Measurements from ENCODE around the gene KLK2. TPM values are rescaled to one million over a fixed set of nuclear protein-coding genes. Genes with fewer than 3 reads are reported as not detected.

The KLK2 gene
- polyA plus RNA-seq, 1 donor (not counting 4 experiments of a cell fraction or from before 2014, with no cell fraction given): 0.07 TPM

DNA sequence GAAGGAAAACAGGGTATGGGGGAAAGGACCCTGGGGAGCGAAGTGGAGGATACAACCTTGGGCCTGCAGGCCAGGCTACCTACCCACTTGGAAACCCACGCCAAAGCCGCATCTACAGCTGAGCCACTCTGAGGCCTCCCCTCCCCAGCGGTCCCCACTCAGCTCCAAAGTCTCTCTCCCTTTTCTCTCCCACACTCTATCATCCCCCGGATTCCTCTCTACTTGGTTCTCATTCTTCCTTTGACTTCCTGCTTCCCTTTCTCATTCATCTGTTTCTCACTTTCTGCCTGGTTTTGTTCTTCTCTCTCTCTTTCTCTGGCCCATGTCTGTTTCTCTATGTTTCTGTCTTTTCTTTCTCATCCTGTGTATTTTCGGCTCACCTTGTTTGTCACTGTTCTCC lies 15.9 kb upstream of the KLK2 start:
- Histone ChIP-seq H4K20me1 (ENCODE audit: control insufficient read depth, extremely low read depth, insufficient read depth, low read length) (no peaks in the 10 kb centered on the region), H3K4me2 (ENCODE audit: control insufficient read depth, extremely low read depth, insufficient read depth, low read depth, low read length) (no peak overlapping the region), H3K4me3 (ENCODE audit: control insufficient read depth in 2 of 3, extremely low read depth in 1 of 3, insufficient read depth in 2 of 3, low read depth in 1 of 3, low read length in 3 of 3) (no peak overlapping the region), H3K79me2 (ENCODE audit: control insufficient read depth, insufficient read depth, low read length) (no peaks in the 10 kb centered on the region), H3K9me1 (ENCODE audit: control insufficient read depth, extremely low read depth, insufficient read depth, low read length) (no peaks in the 10 kb centered on the region), H3K9ac (ENCODE audit: control insufficient read depth, extremely low read depth, insufficient read depth, low read length) (no peak overlapping the region), H3K4me1 (ENCODE audit: control insufficient read depth, extremely low read depth, insufficient read depth, low read length) (no peaks in the 10 kb centered on the region), H2AFZ (ENCODE audit: control insufficient read depth, low read length) (no peak overlapping the region), H3K27ac (ENCODE audit: control insufficient read depth, insufficient read depth, low read length) (no peak overlapping the region), H3K36me3 (ENCODE audit: control insufficient read depth in 2 of 2, extremely low read depth in 1 of 2, insufficient read depth in 2 of 2, low read length in 2 of 2) (no peaks in the 10 kb centered on the region), H3K27me3 (ENCODE audit: control insufficient read depth, extremely low read depth, insufficient read depth, low read length) (peaks cover 20% of the 10 kb centered on the region), H3K9me3 (ENCODE audit: control insufficient read depth, low read depth, low read length) (peaks cover 2% of the 10 kb centered on the region)
- DNase-seq (ENCODE audit: low read depth, low spot score) (no peak), FAIRE-seq (no peak)
- dilution Hi-C loops (cut with MboI; ENCODE audit: extremely low pct_ligation_motif_present, low sequenced_read_pairs): no loop called here
- TF ChIP-seq EZH2 (IDR thresholded peaks at IDR 0.05; ENCODE audit: low read length): no peak
- TF ChIP-seq, protein P1, sequence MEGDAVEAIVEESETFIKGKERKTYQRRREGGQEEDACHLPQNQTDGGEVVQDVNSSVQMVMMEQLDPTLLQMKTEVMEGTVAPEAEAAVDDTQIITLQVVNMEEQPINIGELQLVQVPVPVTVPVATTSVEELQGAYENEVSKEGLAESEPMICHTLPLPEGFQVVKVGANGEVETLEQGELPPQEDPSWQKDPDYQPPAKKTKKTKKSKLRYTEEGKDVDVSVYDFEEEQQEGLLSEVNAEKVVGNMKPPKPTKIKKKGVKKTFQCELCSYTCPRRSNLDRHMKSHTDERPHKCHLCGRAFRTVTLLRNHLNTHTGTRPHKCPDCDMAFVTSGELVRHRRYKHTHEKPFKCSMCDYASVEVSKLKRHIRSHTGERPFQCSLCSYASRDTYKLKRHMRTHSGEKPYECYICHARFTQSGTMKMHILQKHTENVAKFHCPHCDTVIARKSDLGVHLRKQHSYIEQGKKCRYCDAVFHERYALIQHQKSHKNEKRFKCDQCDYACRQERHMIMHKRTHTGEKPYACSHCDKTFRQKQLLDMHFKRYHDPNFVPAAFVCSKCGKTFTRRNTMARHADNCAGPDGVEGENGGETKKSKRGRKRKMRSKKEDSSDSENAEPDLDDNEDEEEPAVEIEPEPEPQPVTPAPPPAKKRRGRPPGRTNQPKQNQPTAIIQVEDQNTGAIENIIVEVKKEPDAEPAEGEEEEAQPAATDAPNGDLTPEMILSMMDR (optimal IDR thresholded peaks at IDR 0.05 in 1 of 3, IDR thresholded peaks at IDR 0.05 in 1 of 3, conservative IDR thresholded peaks at IDR 0.05 in 1 of 3; ENCODE audit: extremely low read depth in 1 of 3, insufficient read depth in 2 of 3, low read length in 3 of 3): no peak

DNA sequence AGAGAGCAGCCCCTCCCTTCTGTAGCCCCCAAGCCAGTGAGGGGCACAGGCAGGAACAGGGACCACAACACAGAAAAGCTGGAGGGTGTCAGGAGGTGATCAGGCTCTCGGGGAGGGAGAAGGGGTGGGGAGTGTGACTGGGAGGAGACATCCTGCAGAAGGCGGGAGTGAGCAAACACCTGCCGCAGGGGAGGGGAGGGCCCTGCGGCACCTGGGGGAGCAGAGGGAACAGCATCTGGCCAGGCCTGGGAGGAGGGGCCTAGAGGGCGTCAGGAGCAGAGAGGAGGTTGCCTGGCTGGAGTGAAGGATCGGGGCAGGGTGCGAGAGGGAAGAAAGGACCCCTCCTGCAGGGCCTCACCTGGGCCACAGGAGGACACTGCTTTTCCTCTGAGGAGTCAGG lies 14.4 kb upstream of the KLK2 start:
- FAIRE-seq: no peak
- Histone ChIP-seq H3K27ac (ENCODE audit: control insufficient read depth, insufficient read depth, low read length) (no peak overlapping the region), H3K9ac (ENCODE audit: control insufficient read depth, extremely low read depth, insufficient read depth, low read length) (no peak overlapping the region), H3K27me3 (ENCODE audit: control insufficient read depth, extremely low read depth, insufficient read depth, low read length) (peaks cover 20% of the 10 kb centered on the region), H3K79me2 (ENCODE audit: control insufficient read depth, insufficient read depth, low read length) (no peaks in the 10 kb centered on the region), H3K4me1 (ENCODE audit: control insufficient read depth, extremely low read depth, insufficient read depth, low read length) (no peaks in the 10 kb centered on the region), H3K4me3 (ENCODE audit: control insufficient read depth in 2 of 3, extremely low read depth in 1 of 3, insufficient read depth in 2 of 3, low read depth in 1 of 3, low read length in 3 of 3) (no peak overlapping the region), H3K9me3 (ENCODE audit: control insufficient read depth, low read depth, low read length) (peaks cover 2% of the 10 kb centered on the region), H2AFZ (ENCODE audit: control insufficient read depth, low read length) (no peak overlapping the region), H3K4me2 (ENCODE audit: control insufficient read depth, extremely low read depth, insufficient read depth, low read depth, low read length) (no peak overlapping the region), H3K9me1 (ENCODE audit: control insufficient read depth, extremely low read depth, insufficient read depth, low read length) (no peaks in the 10 kb centered on the region), H4K20me1 (ENCODE audit: control insufficient read depth, extremely low read depth, insufficient read depth, low read length) (no peaks in the 10 kb centered on the region), H3K36me3 (ENCODE audit: control insufficient read depth in 2 of 2, extremely low read depth in 1 of 2, insufficient read depth in 2 of 2, low read length in 2 of 2) (no peaks in the 10 kb centered on the region)
- no peak for TF ChIP-seq EZH2 (IDR thresholded peaks at IDR 0.05; ENCODE audit: low read length)
- TF ChIP-seq, protein P1 (optimal IDR thresholded peaks at IDR 0.05 in 1 of 3, IDR thresholded peaks at IDR 0.05 in 1 of 3, conservative IDR thresholded peaks at IDR 0.05 in 1 of 3; ENCODE audit: extremely low read depth in 1 of 3, insufficient read depth in 2 of 3, low read length in 3 of 3): no peak
- DNase-seq (ENCODE audit: low read depth, low spot score): no peak
- dilution Hi-C loops (cut with MboI; ENCODE audit: extremely low pct_ligation_motif_present, low sequenced_read_pairs): no loop called here

All from keratinocyte (primary cell).